ENCODE results near the gene DARS1. TPM values are rescaled to one million over a fixed set of nuclear protein-coding genes. Genes with fewer than 3 reads are reported as not detected.

The DARS1 gene
- total RNA-seq, 2 experiments from 2014 or later = 139 to 148 TPM

GRCh38 chr2:135954020-135954601 lies 31.3 kb downstream of the DARS1 start:
- Mint-ChIP-seq H3K4me3 (no peak overlapping the region), H3K9me3 (ENCODE audit: insufficient read depth) (no peaks in the 10 kb centered on the region), H3K27me3 (ENCODE audit: low read depth) (no peaks in the 10 kb centered on the region), H3K36me3 (ENCODE audit: low read depth) (peaks cover 67% of the 10 kb centered on the region), H3K4me1 (ENCODE audit: low read depth) (peaks cover 33% of the 10 kb centered on the region), H3K27ac (no peak overlapping the region)
- CTCF ChIA-PET = no interaction called here
- POLR2A ChIA-PET = no interaction called here
- DNase-seq = no peak
- no peak for ATAC-seq

- Mint-ChIP-seq H3K4me1 (ENCODE audit: low read depth) (peaks cover 40% of the 10 kb centered on the region), H3K4me3 (no peak overlapping the region), H3K36me3 (ENCODE audit: low read depth) (peaks cover 63% of the 10 kb centered on the region), H3K9me3 (ENCODE audit: insufficient read depth) (no peaks in the 10 kb centered on the region), H3K27ac (no peak overlapping the region), H3K27me3 (ENCODE audit: low read depth) (no peaks in the 10 kb centered on the region)
- DNase-seq (no peak), ATAC-seq (no peak)
- CTCF ChIA-PET = no interaction called here
- POLR2A ChIA-PET = interaction anchor here (0.7 kb wide), 1 partner anchor 146 kb away, joined by 3 read pairs; no protein-coding TSS in a partner anchor
Measured at GRCh38 chr2:135952891-135953290, 32.5 kb downstream of the DARS1 start.

GRCh38 chr2:135951041-135951583 lies 34.3 kb downstream of the DARS1 start:
- Mint-ChIP-seq H3K4me1 (ENCODE audit: low read depth) (peaks cover 39% of the 10 kb centered on the region), H3K9me3 (ENCODE audit: insufficient read depth) (no peaks in the 10 kb centered on the region), H3K4me3 (no peak overlapping the region), H3K36me3 (ENCODE audit: low read depth) (peaks cover 63% of the 10 kb centered on the region), H3K27ac (no peak overlapping the region), H3K27me3 (ENCODE audit: low read depth) (no peaks in the 10 kb centered on the region)
- DNase-seq = no peak
- ATAC-seq = no peak
- ChIA-PET POLR2A (interaction anchor here (0.9 kb wide), 1 partner anchor 35 kb away, joined by 3 read pairs; no protein-coding TSS in a partner anchor), CTCF (no interaction called here)

- DNase-seq (no peak), ATAC-seq (no peak)
- H3K27me3 Mint-ChIP-seq (ENCODE audit: low read depth) = no peaks in the 10 kb centered on the region
- H3K4me1 Mint-ChIP-seq (ENCODE audit: low read depth) = peaks cover 35% of the 10 kb centered on the region
- no peak overlapping the region for H3K4me3 Mint-ChIP-seq
- peaks cover 67% of the 10 kb centered on the region for H3K36me3 Mint-ChIP-seq (ENCODE audit: low read depth)
- CTCF ChIA-PET = interaction anchor here (1.2 to 2.1 kb wide), 2 partner anchors 11 to 435 kb away, joined by 3 to 5 read pairs; no protein-coding TSS in a partner anchor
- no peaks in the 10 kb centered on the region for H3K9me3 Mint-ChIP-seq (ENCODE audit: insufficient read depth)
- POLR2A ChIA-PET = interaction anchor here (1.0 kb wide), 1 partner anchor 167 kb away, joined by 3 read pairs; no protein-coding TSS in a partner anchor
- H3K27ac Mint-ChIP-seq = no peak overlapping the region
Measured at GRCh38 chr2:135949451-135950234, 35.8 kb downstream of the DARS1 start.

- DNase-seq = no peak
- H3K4me3 Mint-ChIP-seq = no peak overlapping the region
- no peaks in the 10 kb centered on the region for H3K27me3 Mint-ChIP-seq (ENCODE audit: low read depth)
- H3K27ac Mint-ChIP-seq = peak overlapping the region; percentile 57
- H3K4me1 Mint-ChIP-seq (ENCODE audit: low read depth) = peaks cover 29% of the 10 kb centered on the region
- ChIA-PET POLR2A (interaction anchor here (0.6 to 1.0 kb wide), 3 partner anchors 50 to 168 kb away, joined by 3 read pairs; no protein-coding TSS in a partner anchor), CTCF (interaction anchor here (0.7 to 2.1 kb wide), 3 partner anchors 107 to 436 kb away, joined by 3 to 5 read pairs (median 3); no protein-coding TSS in a partner anchor)
- peak; percentile 72 for ATAC-seq
- H3K36me3 Mint-ChIP-seq (ENCODE audit: low read depth) = peaks cover 68% of the 10 kb centered on the region
- H3K9me3 Mint-ChIP-seq (ENCODE audit: insufficient read depth) = no peaks in the 10 kb centered on the region
Measured at GRCh38 chr2:135948642-135949355, 36.6 kb downstream of the DARS1 start.

GRCh38 chr2:135948141-135948540 lies 37.3 kb downstream of the DARS1 start:
- H3K27me3 Mint-ChIP-seq (ENCODE audit: low read depth) = no peaks in the 10 kb centered on the region
- CTCF ChIA-PET = interaction anchor here (0.7 to 1.0 kb wide), 3 partner anchors 108 to 436 kb away, joined by 3 to 4 read pairs (median 3); no protein-coding TSS in a partner anchor
- ATAC-seq (no peak), DNase-seq (no peak)
- H3K4me1 Mint-ChIP-seq (ENCODE audit: low read depth) = peaks cover 29% of the 10 kb centered on the region
- H3K9me3 Mint-ChIP-seq (ENCODE audit: insufficient read depth) = no peaks in the 10 kb centered on the region
- no peak overlapping the region for H3K4me3 Mint-ChIP-seq
- H3K36me3 Mint-ChIP-seq (ENCODE audit: low read depth) = peaks cover 68% of the 10 kb centered on the region
- no peak overlapping the region for H3K27ac Mint-ChIP-seq
- POLR2A ChIA-PET = interaction anchor here (0.6 to 0.9 kb wide), 2 partner anchors 51 to 73 kb away, joined by 3 read pairs; no protein-coding TSS in a partner anchor

- DNase-seq (no peak), ATAC-seq (no peak)
- peaks cover 67% of the 10 kb centered on the region for H3K36me3 Mint-ChIP-seq (ENCODE audit: low read depth)
- peaks cover 29% of the 10 kb centered on the region for H3K4me1 Mint-ChIP-seq (ENCODE audit: low read depth)
- H3K27ac Mint-ChIP-seq = no peak overlapping the region
- CTCF ChIA-PET = interaction anchor here (0.7 to 1.0 kb wide), 2 partner anchors 13 to 437 kb away, joined by 4 read pairs; no protein-coding TSS in a partner anchor
- POLR2A ChIA-PET = no interaction called here
- no peaks in the 10 kb centered on the region for H3K27me3 Mint-ChIP-seq (ENCODE audit: low read depth)
- H3K9me3 Mint-ChIP-seq (ENCODE audit: insufficient read depth) = no peaks in the 10 kb centered on the region
- no peak overlapping the region for H3K4me3 Mint-ChIP-seq
Measured at GRCh38 chr2:135947483-135947882, 37.9 kb downstream of the DARS1 start.

GRCh38 chr2:135945526-135945925 lies 39.9 kb downstream of the DARS1 start:
- no peak overlapping the region for H3K4me3 Mint-ChIP-seq
- H3K9me3 Mint-ChIP-seq (ENCODE audit: insufficient read depth) = no peaks in the 10 kb centered on the region
- H3K27ac Mint-ChIP-seq = no peak overlapping the region
- DNase-seq = no peak
- H3K27me3 Mint-ChIP-seq (ENCODE audit: low read depth) = no peaks in the 10 kb centered on the region
- ChIA-PET CTCF (interaction anchor here (0.9 to 1.7 kb wide), 3 partner anchors 9 to 437 kb away, joined by 3 to 5 read pairs (median 5); no protein-coding TSS in a partner anchor), POLR2A (no interaction called here)
- peaks cover 22% of the 10 kb centered on the region for H3K4me1 Mint-ChIP-seq (ENCODE audit: low read depth)
- H3K36me3 Mint-ChIP-seq (ENCODE audit: low read depth) = peaks cover 64% of the 10 kb centered on the region
- no peak for ATAC-seq

GRCh38 chr2:135944625-135945024 lies 40.8 kb downstream of the DARS1 start:
- ATAC-seq (no peak), DNase-seq (no peak)
- no peak overlapping the region for H3K4me3 Mint-ChIP-seq
- no peak overlapping the region for H3K27ac Mint-ChIP-seq
- H3K27me3 Mint-ChIP-seq (ENCODE audit: low read depth) = no peaks in the 10 kb centered on the region
- H3K36me3 Mint-ChIP-seq (ENCODE audit: low read depth) = peaks cover 68% of the 10 kb centered on the region
- POLR2A ChIA-PET = no interaction called here
- H3K4me1 Mint-ChIP-seq (ENCODE audit: low read depth) = peaks cover 17% of the 10 kb centered on the region
- no peaks in the 10 kb centered on the region for H3K9me3 Mint-ChIP-seq (ENCODE audit: insufficient read depth)
- CTCF ChIA-PET = no interaction called here

- Mint-ChIP-seq H3K27ac (no peak overlapping the region), H3K4me3 (no peak overlapping the region), H3K27me3 (ENCODE audit: low read depth) (no peaks in the 10 kb centered on the region), H3K9me3 (ENCODE audit: insufficient read depth) (no peaks in the 10 kb centered on the region), H3K36me3 (ENCODE audit: low read depth) (peaks cover 74% of the 10 kb centered on the region), H3K4me1 (ENCODE audit: low read depth) (peaks cover 14% of the 10 kb centered on the region)
- ChIA-PET POLR2A (interaction anchor here (1.1 to 1.2 kb wide), 2 partner anchors 65 to 116 kb away, joined by 3 to 5 read pairs; no protein-coding TSS in a partner anchor), CTCF (interaction anchor here (1.2 to 1.6 kb wide), 2 partner anchors 9 to 29 kb away, joined by 5 to 7 read pairs; no protein-coding TSS in a partner anchor)
- DNase-seq (no peak), ATAC-seq (no peak)
Measured at GRCh38 chr2:135942936-135943688, 42.3 kb downstream of the DARS1 start.

GRCh38 chr2:135936524-135936923 lies 48.9 kb downstream of the DARS1 start:
- peak overlapping the region; percentile 44 for H3K27ac Mint-ChIP-seq
- CTCF ChIA-PET = interaction anchor here (1.0 to 1.9 kb wide), 3 partner anchors 10 to 120 kb away, joined by 3 to 5 read pairs (median 4); no protein-coding TSS in a partner anchor
- ATAC-seq (no peak), DNase-seq (no peak)
- peaks cover 74% of the 10 kb centered on the region for H3K36me3 Mint-ChIP-seq (ENCODE audit: low read depth)
- no peaks in the 10 kb centered on the region for H3K27me3 Mint-ChIP-seq (ENCODE audit: low read depth)
- POLR2A ChIA-PET = no interaction called here
- peaks cover 57% of the 10 kb centered on the region for H3K4me1 Mint-ChIP-seq (ENCODE audit: low read depth)
- no peaks in the 10 kb centered on the region for H3K9me3 Mint-ChIP-seq (ENCODE audit: insufficient read depth)
- no peak overlapping the region for H3K4me3 Mint-ChIP-seq
